Stomach smooth muscle (tissue), 2 donors: ENCODE results near the gene CD300LG.
A peak's percentile ranks its signal among the peaks of the same experiment; 100 is the strongest.

ENCODE experiments used
- H3K27ac ChIP-seq: one replicate; pipeline ENCODE4 v1.7.0; 2013; ENCODE audit warnings: mild to moderate bottlenecking, low read length, inconsistent platforms
- H3K27me3 ChIP-seq, 2 donors: one replicate each; pipeline ENCODE4 v1.7.0; 2013; ENCODE audit warnings: low read length in 2 of 2; ENCODE audit not compliant: insufficient read depth in 2 of 2, control insufficient read depth in 1 of 2
- H3K36me3 ChIP-seq, 2 donors: one replicate each; pipeline ENCODE4 v1.7.0; 2013; ENCODE audit warnings: low read length in 2 of 2; ENCODE audit not compliant: control insufficient read depth in 2 of 2, insufficient read depth in 2 of 2
- H3K4me1 ChIP-seq: one replicate; pipeline ENCODE4 v1.7.0; 2013; ENCODE audit warnings: low read length; ENCODE audit not compliant: control insufficient read depth, insufficient read depth
- H3K4me3 ChIP-seq, 2 donors: one replicate each; pipeline ENCODE4 v1.7.0; 2013; ENCODE audit warnings: low read length in 2 of 2
- H3K9ac ChIP-seq, 2 donors: one replicate each; pipeline ENCODE4 v1.7.0; 2013; ENCODE audit warnings: low read length in 2 of 2, mild to moderate bottlenecking in 1 of 2
- H3K9me3 ChIP-seq, 2 donors: one replicate each; pipeline ENCODE4 v1.7.0; 2013; ENCODE audit warnings: low read length in 2 of 2; ENCODE audit not compliant: control insufficient read depth in 2 of 2
- donor health status: healthy.
- donor health status: Pancreatic carcinoma.

The CD300LG gene

GRCh38 chr17:43812396-43813265 lies 34.3 kb upstream of the CD300LG start:
- H3K36me3 ChIP-seq = peaks cover 0 to 14% of the 10 kb centered on the region in 2 donors
- H3K9ac ChIP-seq = no peak overlapping the region
- no peak overlapping the region for H3K4me3 ChIP-seq
- no peak overlapping the region for H3K27ac ChIP-seq
- no peaks in the 10 kb centered on the region for H3K4me1 ChIP-seq
- no peaks in the 10 kb centered on the region for H3K27me3 ChIP-seq
- H3K9me3 ChIP-seq = no peaks in the 10 kb centered on the region

DNA sequence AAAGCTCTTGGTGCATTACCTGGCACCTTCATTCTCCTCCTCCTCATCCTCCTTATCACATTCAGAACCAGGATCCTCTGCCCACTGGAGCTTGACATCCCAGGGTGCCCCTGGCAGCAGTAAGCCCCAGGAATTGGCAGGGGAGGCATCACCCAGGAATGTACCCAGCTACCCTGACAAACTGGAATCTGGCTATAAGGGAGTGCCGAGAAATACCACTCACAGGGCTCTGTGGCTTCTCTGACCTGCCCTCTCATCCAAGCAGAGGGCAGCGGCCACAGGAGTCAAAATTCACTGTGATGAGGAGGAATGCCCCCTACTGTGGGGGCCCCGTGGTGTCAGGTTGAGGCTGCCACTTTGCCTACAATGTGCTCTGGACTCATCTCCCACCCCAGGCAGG lies 33.6 kb upstream of the CD300LG start:
- no peaks in the 10 kb centered on the region for H3K4me1 ChIP-seq
- peaks cover 0 to 13% of the 10 kb centered on the region in 2 donors for H3K36me3 ChIP-seq
- no peaks in the 10 kb centered on the region for H3K27me3 ChIP-seq
- H3K27ac ChIP-seq = no peak overlapping the region
- no peak overlapping the region for H3K9ac ChIP-seq
- no peak overlapping the region for H3K4me3 ChIP-seq
- no peaks in the 10 kb centered on the region for H3K9me3 ChIP-seq

- Histone ChIP-seq H3K27ac (no peak overlapping the region), H3K36me3 (peaks cover 0 to 7% of the 10 kb centered on the region in 2 donors), H3K4me3 (no peak overlapping the region), H3K27me3 (no peaks in the 10 kb centered on the region), H3K9ac (no peak overlapping the region), H3K9me3 (no peaks in the 10 kb centered on the region), H3K4me1 (no peaks in the 10 kb centered on the region)
These were observed 33.0 kb upstream of the CD300LG start for GRCh38 chr17:43814026-43814425.

DNA sequence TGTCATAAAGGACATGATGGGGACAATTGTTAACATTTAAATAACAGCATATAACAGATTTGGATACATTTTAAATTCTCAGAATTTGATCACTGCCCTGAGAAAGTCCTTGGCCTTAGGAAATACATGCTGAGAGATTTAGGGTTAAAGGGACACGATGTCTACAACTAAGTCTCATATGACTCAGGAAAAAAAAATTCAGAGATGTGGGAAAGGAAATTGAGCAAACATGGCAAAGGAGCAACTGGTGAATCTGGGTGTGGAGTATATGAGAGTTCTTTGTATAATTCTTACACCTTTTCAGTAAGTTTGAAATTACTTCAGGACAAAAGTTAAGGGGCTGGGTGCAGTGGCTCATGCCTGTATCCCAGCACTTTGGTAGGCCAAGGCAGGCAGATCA lies 32.3 kb upstream of the CD300LG start:
- H3K9ac ChIP-seq = no peak overlapping the region
- no peak overlapping the region for H3K27ac ChIP-seq
- H3K27me3 ChIP-seq = no peaks in the 10 kb centered on the region
- no peaks in the 10 kb centered on the region for H3K9me3 ChIP-seq
- no peak overlapping the region for H3K4me3 ChIP-seq
- H3K4me1 ChIP-seq = no peaks in the 10 kb centered on the region
- H3K36me3 ChIP-seq = peaks cover 0 to 7% of the 10 kb centered on the region in 2 donors

GRCh38 chr17:43816336-43817320 lies 30.3 kb upstream of the CD300LG start:
- H3K27me3 ChIP-seq = no peaks in the 10 kb centered on the region
- no peak overlapping the region for H3K4me3 ChIP-seq
- H3K9ac ChIP-seq = no peak overlapping the region
- peaks cover 0 to 3% of the 10 kb centered on the region in 2 donors for H3K36me3 ChIP-seq
- no peak overlapping the region for H3K27ac ChIP-seq
- H3K9me3 ChIP-seq = no peaks in the 10 kb centered on the region
- no peaks in the 10 kb centered on the region for H3K4me1 ChIP-seq

DNA sequence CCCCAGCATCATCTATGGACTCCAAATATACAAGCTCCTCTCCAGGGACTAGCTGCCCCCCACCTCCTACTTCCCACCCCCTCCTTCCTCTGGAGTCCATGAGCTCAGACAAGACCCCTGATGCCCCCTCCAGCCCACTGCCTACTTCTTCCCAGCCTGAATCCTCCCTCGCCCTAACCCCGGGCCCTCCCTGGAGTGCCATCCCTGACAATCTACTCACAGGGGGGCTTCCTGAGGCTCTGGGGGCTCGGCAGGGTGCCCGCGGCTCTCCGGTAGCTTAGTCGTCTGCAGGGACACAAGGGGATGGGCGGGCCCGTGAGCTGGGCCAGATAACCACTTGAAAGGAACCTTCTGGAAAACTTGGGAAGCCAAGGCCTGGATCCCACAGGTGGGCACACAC lies 29.1 kb upstream of the CD300LG start:
- H3K9me3 ChIP-seq = no peaks in the 10 kb centered on the region
- no peak overlapping the region for H3K27ac ChIP-seq
- no peaks in the 10 kb centered on the region for H3K4me1 ChIP-seq
- no peak overlapping the region for H3K9ac ChIP-seq
- H3K27me3 ChIP-seq = no peaks in the 10 kb centered on the region
- no peak overlapping the region for H3K4me3 ChIP-seq
- H3K36me3 ChIP-seq = peaks cover 0 to 3% of the 10 kb centered on the region in 2 donors

DNA sequence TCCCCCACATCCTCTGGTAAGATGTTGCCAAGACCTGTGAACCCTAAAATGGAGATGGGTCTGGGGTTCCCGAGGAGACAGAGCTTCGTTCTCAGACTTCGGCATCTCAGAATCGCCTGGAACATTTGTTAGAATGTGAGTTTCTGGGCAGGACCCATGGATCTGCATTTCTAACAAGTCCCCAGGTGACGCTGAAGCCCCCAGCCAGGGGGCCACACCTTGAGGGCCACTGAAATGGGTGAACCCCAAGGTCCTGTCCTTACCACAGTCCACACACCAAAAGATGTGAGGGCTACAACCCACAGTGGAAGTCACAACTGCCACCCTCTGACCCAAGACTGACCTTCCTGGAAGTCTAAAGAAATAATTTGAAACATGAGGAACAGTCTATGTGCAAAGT lies 28.0 kb upstream of the CD300LG start:
- Histone ChIP-seq H3K27me3 (no peaks in the 10 kb centered on the region), H3K4me3 (no peak overlapping the region), H3K27ac (no peak overlapping the region), H3K9me3 (no peaks in the 10 kb centered on the region), H3K36me3 (peaks cover 0 to 2% of the 10 kb centered on the region in 2 donors), H3K9ac (no peak overlapping the region), H3K4me1 (peaks cover 4% of the 10 kb centered on the region)

DNA sequence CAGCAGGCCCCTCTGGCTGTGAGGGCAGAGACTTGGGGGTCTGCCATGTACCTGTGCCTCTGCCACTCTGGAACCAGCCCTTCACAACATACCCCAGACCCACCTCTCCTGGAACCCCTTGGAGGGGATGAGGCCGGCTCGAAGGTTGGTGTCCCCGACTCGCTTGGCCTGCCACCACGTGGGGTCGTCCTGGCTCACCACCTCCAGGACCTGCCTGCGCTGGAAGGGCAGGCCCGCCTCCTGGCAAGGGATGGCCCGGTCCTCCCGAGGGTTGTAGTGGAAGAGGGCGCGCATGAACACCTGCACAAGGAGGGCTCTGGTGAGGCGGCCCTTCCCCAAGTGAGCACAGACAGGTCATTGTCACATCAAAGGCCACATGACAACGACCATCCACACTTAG lies 26.2 kb upstream of the CD300LG start:
- Histone ChIP-seq H3K4me1 (peaks cover 6% of the 10 kb centered on the region), H3K36me3 (peaks cover 5 to 8% of the 10 kb centered on the region in 2 donors), H3K9ac (no peak overlapping the region), H3K9me3 (no peaks in the 10 kb centered on the region), H3K27me3 (no peaks in the 10 kb centered on the region), H3K4me3 (no peak overlapping the region), H3K27ac (no peak overlapping the region)

- H3K9ac ChIP-seq = no peak overlapping the region
- H3K4me1 ChIP-seq = peaks cover 6% of the 10 kb centered on the region
- H3K27ac ChIP-seq = peak overlapping the region; percentile 18
- peaks cover 5 to 12% of the 10 kb centered on the region in 2 donors for H3K36me3 ChIP-seq
- H3K9me3 ChIP-seq = no peaks in the 10 kb centered on the region
- no peak overlapping the region for H3K4me3 ChIP-seq
- no peaks in the 10 kb centered on the region for H3K27me3 ChIP-seq
These were observed 24.3 kb upstream of the CD300LG start for GRCh38 chr17:43822570-43823190.

DNA sequence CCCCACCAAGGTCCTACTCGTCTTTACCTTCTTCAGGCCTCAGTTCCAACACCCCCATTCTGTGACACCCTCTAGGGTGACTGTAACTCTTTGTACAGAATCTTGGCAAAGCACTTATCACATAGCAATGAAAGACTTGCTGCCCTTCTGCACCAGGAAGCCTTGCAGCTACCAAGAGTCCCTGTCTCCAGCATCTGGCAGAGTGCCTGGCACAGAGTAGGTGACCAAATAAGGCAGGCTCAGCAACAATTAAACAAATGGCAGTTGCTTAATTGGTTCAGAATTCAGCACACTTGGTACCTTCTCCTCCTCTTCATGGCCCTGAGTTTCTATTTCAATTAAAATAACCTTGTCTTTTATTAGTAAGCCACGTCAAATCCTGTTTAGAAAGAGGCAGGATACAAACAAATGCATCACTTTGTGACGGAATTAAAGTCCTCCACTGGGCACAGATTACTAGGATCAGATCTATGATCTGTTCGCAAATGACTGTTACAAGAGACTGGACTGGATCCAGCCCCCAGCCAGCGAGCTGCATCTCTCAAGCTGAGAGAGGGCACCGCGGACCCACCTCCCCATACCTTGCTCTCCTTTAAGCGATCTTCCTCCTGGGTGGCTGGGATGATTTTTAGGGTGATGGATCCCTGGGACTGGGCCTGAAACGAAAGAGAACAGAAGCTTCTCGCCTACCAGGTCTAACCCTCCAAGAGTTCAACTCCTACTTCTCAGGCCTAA lies 23.5 kb upstream of the CD300LG start:
- peaks cover 5 to 15% of the 10 kb centered on the region in 2 donors for H3K36me3 ChIP-seq
- H3K9me3 ChIP-seq = no peaks in the 10 kb centered on the region
- peak overlapping the region; percentile 46 for H3K27ac ChIP-seq
- no peak overlapping the region for H3K4me3 ChIP-seq
- H3K9ac ChIP-seq = no peak overlapping the region
- H3K27me3 ChIP-seq = no peaks in the 10 kb centered on the region
- peaks cover 6% of the 10 kb centered on the region for H3K4me1 ChIP-seq
